ENCODE results near the gene TTLL11.

Gene TTLL11

GRCh38 chr9:121840838-121841760, 252.0 kb downstream of the TTLL11 start:
- no peak for DNase-seq (ENCODE audit: low read depth)
- TF ChIP-seq, protein P1, sequence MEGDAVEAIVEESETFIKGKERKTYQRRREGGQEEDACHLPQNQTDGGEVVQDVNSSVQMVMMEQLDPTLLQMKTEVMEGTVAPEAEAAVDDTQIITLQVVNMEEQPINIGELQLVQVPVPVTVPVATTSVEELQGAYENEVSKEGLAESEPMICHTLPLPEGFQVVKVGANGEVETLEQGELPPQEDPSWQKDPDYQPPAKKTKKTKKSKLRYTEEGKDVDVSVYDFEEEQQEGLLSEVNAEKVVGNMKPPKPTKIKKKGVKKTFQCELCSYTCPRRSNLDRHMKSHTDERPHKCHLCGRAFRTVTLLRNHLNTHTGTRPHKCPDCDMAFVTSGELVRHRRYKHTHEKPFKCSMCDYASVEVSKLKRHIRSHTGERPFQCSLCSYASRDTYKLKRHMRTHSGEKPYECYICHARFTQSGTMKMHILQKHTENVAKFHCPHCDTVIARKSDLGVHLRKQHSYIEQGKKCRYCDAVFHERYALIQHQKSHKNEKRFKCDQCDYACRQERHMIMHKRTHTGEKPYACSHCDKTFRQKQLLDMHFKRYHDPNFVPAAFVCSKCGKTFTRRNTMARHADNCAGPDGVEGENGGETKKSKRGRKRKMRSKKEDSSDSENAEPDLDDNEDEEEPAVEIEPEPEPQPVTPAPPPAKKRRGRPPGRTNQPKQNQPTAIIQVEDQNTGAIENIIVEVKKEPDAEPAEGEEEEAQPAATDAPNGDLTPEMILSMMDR (conservative IDR thresholded peaks at IDR 0.05; ENCODE audit: low read depth, low read length), result no peak
- no peak overlapping the region for H3K4me3 ChIP-seq (ENCODE audit: low read length)

GRCh38 chr9:121839726-121840500, 253.2 kb downstream of the TTLL11 start:
- DNase-seq (ENCODE audit: low read depth), result no peak

DNA sequence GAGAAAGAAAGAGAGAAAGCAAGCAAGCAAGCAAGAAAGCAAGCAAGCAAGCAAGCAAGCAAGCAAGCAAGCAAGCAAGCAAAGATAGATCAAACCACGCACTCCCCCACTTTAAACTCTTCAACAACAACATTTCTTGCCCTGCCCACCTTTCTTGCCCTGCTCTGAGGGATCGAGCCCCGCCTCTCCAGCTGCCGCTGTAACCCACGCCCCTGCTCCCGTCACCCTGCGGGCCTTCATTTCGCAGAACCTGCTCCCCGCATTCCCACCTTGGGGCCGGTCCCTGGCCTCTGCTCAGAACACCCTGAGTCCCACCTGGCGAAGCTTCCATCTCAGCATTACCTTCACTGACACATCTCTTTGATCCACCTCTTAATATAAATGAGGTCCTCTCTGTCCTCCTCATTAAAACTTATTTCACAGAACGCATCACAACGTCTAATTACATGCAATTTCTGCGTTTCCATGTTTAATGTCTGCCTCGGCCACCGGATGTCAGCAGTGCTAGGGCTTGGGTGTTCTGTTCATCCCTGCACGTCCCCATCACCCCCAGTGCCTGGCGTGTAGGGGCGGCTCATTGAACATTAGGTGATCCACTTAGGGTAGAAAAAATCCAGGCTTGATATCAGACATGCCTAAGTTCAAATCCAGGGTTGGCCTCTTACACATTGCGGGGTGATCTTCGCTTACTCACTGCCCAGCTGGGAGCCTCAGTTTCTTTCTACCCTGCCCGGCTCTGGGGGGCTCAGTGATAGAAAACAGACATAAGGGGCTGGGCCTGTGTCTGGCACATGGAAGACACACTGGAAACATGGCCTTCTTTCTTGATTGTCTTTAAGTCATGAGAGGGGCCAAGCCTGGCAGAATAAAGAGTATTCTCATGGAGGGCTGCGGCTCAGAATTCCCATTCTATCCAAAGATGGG, 254.1 kb downstream of the TTLL11 start:
- H3K4me3 ChIP-seq (ENCODE audit: low read length), result no peak overlapping the region
- DNase-seq (ENCODE audit: low read depth), result no peak
- TF ChIP-seq, protein P1 (conservative IDR thresholded peaks at IDR 0.05; ENCODE audit: low read depth, low read length), result peak; percentile 18

More at GRCh38 chr9:121839726-121840500, 253.2 kb downstream of the TTLL11 start:
- H3K4me3 ChIP-seq (ENCODE audit: low read length), result no peak overlapping the region
- TF ChIP-seq, protein P1 (conservative IDR thresholded peaks at IDR 0.05; ENCODE audit: low read depth, low read length), result no peak

- no peak for DNase-seq (ENCODE audit: low read depth)
- no peak overlapping the region for H3K4me3 ChIP-seq (ENCODE audit: low read length)
- TF ChIP-seq, protein P1 (conservative IDR thresholded peaks at IDR 0.05; ENCODE audit: low read depth, low read length), result no peak
Measured at GRCh38 chr9:121837113-121837961, 255.8 kb downstream of the TTLL11 start.

- TF ChIP-seq, protein P1 (conservative IDR thresholded peaks at IDR 0.05; ENCODE audit: low read depth, low read length), result no peak
- H3K4me3 ChIP-seq (ENCODE audit: low read length), result no peak overlapping the region
- no peak for DNase-seq (ENCODE audit: low read depth)
Measured at GRCh38 chr9:121836366-121836885, 256.7 kb downstream of the TTLL11 start.

All from retinal pigment epithelial cell (primary cell).